Cortex of kidney (tissue), 1 donor: ENCODE data around the gene GATAD1.
"Not testable (repeated sequence)": the region's sequence is repeated elsewhere in the genome, so short reads cannot be mapped to it uniquely, and the experiment has no call there.

Experiments used
- DNase-seq: peaks from one replicate; lab custom pipeline; 2025; lab: John Stamatoyannopoulos, UW

Gene GATAD1

GRCh38 chr7:92483624-92484023 is 36.3 kb downstream of the GATAD1 start:
- not testable (repeated sequence) for DNase-seq

DNA sequence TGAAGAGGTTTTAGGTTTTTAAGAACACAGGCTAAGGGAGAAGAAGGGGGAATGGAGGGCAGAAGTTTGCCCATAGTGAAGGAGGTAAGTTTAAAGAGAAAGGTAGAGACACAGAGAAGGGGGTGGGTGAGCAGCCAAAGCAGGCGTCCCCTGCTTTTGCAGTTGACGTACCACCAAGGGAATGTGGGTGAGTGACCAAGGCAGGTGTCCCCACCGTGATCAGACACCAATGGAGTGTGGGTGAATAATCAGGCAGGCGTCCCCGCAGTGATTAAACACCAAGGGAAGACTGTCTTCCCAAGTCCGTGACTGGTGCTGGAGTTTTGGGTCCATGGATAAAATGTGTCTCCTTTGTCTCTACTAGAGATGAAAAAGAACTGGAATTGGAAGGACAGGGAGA is 36.9 kb downstream of the GATAD1 start:
- DNase-seq, result not testable (repeated sequence)

GRCh38 chr7:92485267-92485892 is 38.1 kb downstream of the GATAD1 start:
- DNase-seq, result no peak

DNA sequence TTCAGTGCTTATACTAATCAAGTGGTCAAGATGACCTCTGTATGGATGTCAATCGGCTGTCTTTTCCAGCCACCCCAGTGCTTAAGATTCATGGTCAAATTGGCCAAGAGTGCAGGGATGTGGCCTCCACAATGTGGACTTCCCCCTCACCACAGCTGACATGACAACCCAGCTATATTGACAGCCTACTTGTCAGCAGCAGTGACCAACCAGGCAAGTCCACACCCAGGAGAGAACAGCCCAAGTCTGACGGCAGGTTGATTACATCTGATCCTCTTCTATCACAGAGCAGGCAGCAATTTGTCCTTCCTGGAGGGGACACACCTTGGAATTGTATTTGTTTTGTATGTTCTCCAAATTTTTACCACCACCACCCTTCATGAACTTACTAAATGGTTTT is 38.7 kb downstream of the GATAD1 start:
- DNase-seq, result no peak

GRCh38 chr7:92487804-92488203 is 40.5 kb downstream of the GATAD1 start:
- no peak for DNase-seq

DNA sequence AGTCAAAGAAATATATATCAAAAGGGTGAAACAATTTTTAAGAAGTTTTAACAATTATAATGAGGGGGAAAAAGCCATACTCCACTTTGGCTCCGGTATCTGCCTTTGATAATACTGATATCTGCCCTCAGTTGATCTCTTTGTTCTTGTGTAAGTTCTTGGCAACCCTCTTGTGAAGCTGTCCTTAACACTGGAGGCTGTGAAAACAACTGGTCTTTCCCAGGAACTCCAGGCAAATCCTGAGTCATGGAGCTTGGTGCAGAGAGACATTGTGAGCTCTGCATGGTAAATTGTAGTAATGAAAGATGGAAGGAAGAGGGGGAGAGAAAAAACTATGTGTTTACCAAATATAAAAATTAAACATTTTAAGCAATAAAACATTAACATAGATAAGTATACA is 42.4 kb downstream of the GATAD1 start:
- no peak for DNase-seq

GRCh38 chr7:92496876-92497275 is 49.6 kb downstream of the GATAD1 start:
- DNase-seq, result no peak

DNA sequence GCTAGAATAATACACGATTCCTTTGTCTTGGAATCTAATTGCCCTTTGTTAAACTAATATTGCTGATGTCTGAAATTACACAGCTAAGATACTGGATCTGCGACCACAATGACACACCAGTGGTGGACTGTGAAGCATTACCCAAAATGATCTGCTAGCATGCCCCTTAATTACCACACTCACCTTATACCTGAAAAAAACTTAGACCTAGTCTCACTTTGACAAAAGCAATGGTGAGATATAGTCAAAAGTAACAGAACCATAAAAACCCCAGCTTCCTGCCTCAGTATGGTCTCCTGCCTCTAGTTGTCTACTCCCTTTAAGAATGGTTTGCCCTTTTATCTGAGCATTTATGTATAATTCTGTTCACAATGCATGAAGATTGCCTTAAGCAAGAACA is 51.3 kb downstream of the GATAD1 start:
- DNase-seq, result no peak

- no peak for DNase-seq
These were observed 56.5 kb downstream of the GATAD1 start for GRCh38 chr7:92503767-92504166.

GRCh38 chr7:92504563-92504962 is 57.3 kb downstream of the GATAD1 start:
- no peak for DNase-seq

DNA sequence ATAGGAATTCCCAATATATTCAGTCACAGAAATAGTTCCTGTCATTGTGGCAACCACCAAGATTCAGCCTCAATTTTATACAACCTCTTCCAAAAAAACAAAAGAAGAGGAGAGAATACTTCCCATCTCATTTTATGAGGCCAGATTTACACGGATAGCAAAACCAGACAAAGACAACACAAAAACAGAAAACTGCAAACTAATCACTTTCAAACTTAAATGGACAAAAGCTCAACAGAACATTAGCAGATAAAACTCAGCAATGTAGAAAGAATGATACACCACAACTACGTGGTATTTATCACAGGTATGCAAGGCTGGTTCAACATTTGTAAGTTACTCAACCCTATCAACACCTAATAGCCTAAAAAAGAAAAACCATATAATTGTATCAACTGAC is 59.1 kb downstream of the GATAD1 start:
- DNase-seq, result no peak

GRCh38 chr7:92508946-92509345 is 61.7 kb downstream of the GATAD1 start:
- DNase-seq, result no peak
